HCT116 (cell line): ENCODE measurements around the gene IQCK. TPM values are rescaled to one million over a fixed set of nuclear protein-coding genes. Genes with fewer than 3 reads are reported as not detected.

ENCODE experiments used
- ATAC-seq: fragments of 200-7000 bp; cut with Tn5 transposase; 2 replicates; pipeline ENCODE4 v1.9.1; 2020; ENCODE audit warnings: mild to moderate bottlenecking, moderate library complexity
- BruUV-seq: library from RNA; stranded (reverse); fragments of 400-500 nt; replicated peaks from 2 replicates; lab custom pipeline; 2021; lab: Mats Ljungman, UMichigan
- CTCF ChIA-PET: fragments of 300-600 bp; sonication (Branson Sonifier 250); formaldehyde crosslinking; loops from one replicate; lab custom pipeline; 2021; ENCODE audit warnings: antibody characterized with exemption; lab: Charles Lee
- POLR2A ChIA-PET: fragments of 300-600, 350-600 bp; sonication (Branson Sonifier 250); formaldehyde crosslinking; loops from one replicate; lab custom pipeline; 2021; ENCODE audit warnings: antibody characterized with exemption; lab: Charles Lee
- RAD21 ChIA-PET, 2 experiments: fragments of 300-600 bp; sonication (Branson Sonifier 250); formaldehyde crosslinking; loops; one replicate each; lab custom pipeline; 2023; ENCODE audit warnings: low total read pairs in 2 of 2; ENCODE audit not compliant: uncharacterized antibody in 2 of 2, unreplicated experiment in 2 of 2, low non-redundant PET in 1 of 2; lab: Charles Lee
- DNase-seq: peaks from one replicate; pipeline ENCODE4 v3.0.0-alpha.2; 2010; ENCODE audit warnings: low read depth, low spot score
- H2AFZ ChIP-seq: fragments of 200-600 bp; shearing (Covaris generic), sonication (generic); 2 replicates; pipeline ENCODE4 v1.6.1; 2017; ENCODE audit warnings: low read depth, mixed run types, mixed read lengths, antibody characterized with exemption, low read length; ENCODE audit not compliant: poor library complexity, severe bottlenecking
- H3K27ac ChIP-seq: 2 replicates; pipeline ENCODE4 v1.5.1; 2012; ENCODE audit warnings: low read depth, low read length
- H3K27me3 ChIP-seq: fragments of 200-600 bp; sonication (generic); 2 replicates; pipeline ENCODE4 v1.6.1; 2016; ENCODE audit warnings: mixed run types, low read length, mixed read lengths; ENCODE audit not compliant: insufficient read depth
- H3K36me3 ChIP-seq, 2 experiments: fragments of 200-500 bp in 1 of 2; fragments of 200-600 bp in 1 of 2; sonication (Bioruptor generic) in 1 of 2; sonication (generic) in 1 of 2; 2 replicates each; pipeline versions ENCODE4 v1.5.1 to v1.6.1; 2014 to 2016; ENCODE audit warnings: low read length in 2 of 2, inconsistent platforms in 1 of 2, mixed read lengths in 1 of 2, mixed run types in 1 of 2; ENCODE audit not compliant: insufficient read depth in 2 of 2, control insufficient read depth in 1 of 2
- H3K4me1 ChIP-seq, 2 experiments: fragments of 200-600 bp in 1 of 2; sonication (generic) in 1 of 2; 2 replicates each; pipeline versions ENCODE4 v1.5.1 to v1.6.1; 2012 to 2017; ENCODE audit warnings: low read length in 2 of 2, inconsistent platforms in 1 of 2, mild to moderate bottlenecking in 1 of 2, mixed read lengths in 1 of 2, mixed run types in 1 of 2, moderate library complexity in 1 of 2; ENCODE audit not compliant: insufficient read depth in 2 of 2, control insufficient read depth in 1 of 2
- H3K4me2 ChIP-seq: fragments of 200-600 bp; sonication (generic); 2 replicates; pipeline ENCODE4 v1.6.1; 2017; ENCODE audit warnings: mixed run types, low read length, mixed read lengths
- H3K4me3 ChIP-seq, 2 experiments: fragments of 200-600 bp in 1 of 2; sonication (generic) in 1 of 2; replicated peaks in 1 of 2; 2 replicates each; pipeline ENCODE4 v1.5.1; 2011 to 2016; ENCODE audit warnings: low read length in 2 of 2, control low read depth in 1 of 2, low read depth in 1 of 2, mild to moderate bottlenecking in 1 of 2, mixed read lengths in 1 of 2, mixed run types in 1 of 2
- H3K79me2 ChIP-seq: fragments of 200-600 bp; sonication (generic); 2 replicates; pipeline ENCODE4 v1.6.1; 2017; ENCODE audit warnings: mild to moderate bottlenecking, mixed run types, low read length, moderate library complexity, mixed read lengths; ENCODE audit not compliant: insufficient read depth
- H3K9ac ChIP-seq: fragments of 200-600 bp; sonication (generic); 2 replicates; pipeline ENCODE4 v1.6.1; 2016; ENCODE audit warnings: low read length, mixed read lengths
- H3K9me2 ChIP-seq: fragments of 200-600 bp; sonication (generic), shearing (Covaris generic); 2 replicates; pipeline ENCODE4 v1.6.1; 2017; ENCODE audit warnings: mixed run types, mild to moderate bottlenecking, moderate library complexity; ENCODE audit not compliant: insufficient read depth
- H3K9me3 ChIP-seq, 2 experiments: fragments of 200-500 bp in 1 of 2; fragments of 200-600 bp in 1 of 2; sonication (Bioruptor generic) in 1 of 2; sonication (generic) in 1 of 2; 2 replicates each; pipeline ENCODE4 v1.6.1; 2014 to 2017; ENCODE audit warnings: low read length in 2 of 2, mixed read lengths in 2 of 2, inconsistent platforms in 1 of 2, low read depth in 1 of 2, mild to moderate bottlenecking in 1 of 2, mixed run types in 1 of 2, moderate library complexity in 1 of 2; ENCODE audit not compliant: control insufficient read depth in 1 of 2, insufficient read depth in 1 of 2
- H4K20me1 ChIP-seq: fragments of 200-600 bp; sonication (generic), shearing (Covaris generic); 2 replicates; pipeline ENCODE4 v1.6.1; 2017; ENCODE audit warnings: mixed run types, mild to moderate bottlenecking, moderate library complexity; ENCODE audit not compliant: insufficient read depth
- ATF3 ChIP-seq: IDR thresholded peaks from 2 replicates; pipeline ENCODE4 v1.6.1; 2012
- CBX3 ChIP-seq: IDR thresholded peaks from 2 replicates; pipeline ENCODE4 v1.6.1; 2012; ENCODE audit warnings: low read depth
- POLR2A ChIP-seq: IDR thresholded peaks from 2 replicates; pipeline ENCODE4 v1.7.0; 2011; ENCODE audit warnings: borderline replicate concordance; ENCODE audit not compliant: insufficient read depth, insufficient read length; ENCODE audit errors: extremely low read depth
- RAD21 ChIP-seq: IDR thresholded peaks from 2 replicates; pipeline ENCODE4 v1.6.1; 2012; ENCODE audit warnings: low read depth, mild to moderate bottlenecking
- SP1 ChIP-seq: IDR thresholded peaks from 2 replicates; pipeline ENCODE4 v1.6.1; 2012; ENCODE audit warnings: low read depth
- ZBTB33 ChIP-seq: IDR thresholded peaks from 2 replicates; pipeline ENCODE4 v1.6.1; 2011; ENCODE audit warnings: mild to moderate bottlenecking, low read length, moderate library complexity; ENCODE audit not compliant: insufficient replicate concordance; ENCODE audit errors: extremely low read depth
- ZNF274 ChIP-seq: fragments of 200-500 bp; sonication (Bioruptor generic); IDR thresholded peaks from 2 replicates; pipeline ENCODE4 v1.6.1; 2014; ENCODE audit warnings: mild to moderate bottlenecking, low read depth, low read length, inconsistent platforms
- intact Hi-C: fragments of 100-400 bp; cut with micrococcal nuclease; formaldehyde crosslinking; loops from 2 replicates; pipeline ENCODE4 v1.10.0; 2022
- total RNA-seq: library from RNA; stranded (reverse); gene quantifications from one replicate; pipeline ENCODE4 v1.2.1, GENCODE V29; 2021; ENCODE audit not compliant: unreplicated experiment
- TF ChIP-seq, protein P1 (sequence below): IDR thresholded peaks from 2 replicates; pipeline ENCODE4 v1.6.1; 2012; ENCODE audit warnings: low read depth
- TF ChIP-seq, protein P2 (sequence below), 3 experiments: fragments of 200-600 bp in 1 of 3; sonication (generic) in 1 of 3; IDR thresholded peaks in 2 of 3; conservative IDR thresholded peaks in 1 of 3; 2 replicates each; pipeline ENCODE4 v1.5.1; 2012 to 2017; ENCODE audit warnings: low read depth in 2 of 3, low read length in 2 of 3, antibody characterized with exemption in 1 of 3, borderline replicate concordance in 1 of 3, control low read depth in 1 of 3, mild to moderate bottlenecking in 1 of 3, mixed read lengths in 1 of 3, mixed run types in 1 of 3, moderate library complexity in 1 of 3; ENCODE audit not compliant: insufficient read depth in 1 of 3

Gene IQCK
- total RNA-seq, 1 experiment from 2014 or later, result 11.8 TPM

GRCh38 chr16:19766554-19766884 is 48.4 kb downstream of the IQCK start:
- Histone ChIP-seq H3K27ac (no peak overlapping the region), H4K20me1 (no peaks in the 10 kb centered on the region), H3K36me3 (no peaks in the 10 kb centered on the region), H3K9me2 (no peaks in the 10 kb centered on the region), H2AFZ (no peak overlapping the region), H3K79me2 (no peaks in the 10 kb centered on the region), H3K4me3 (no peak overlapping the region), H3K27me3 (no peaks in the 10 kb centered on the region), H3K4me1 (no peaks in the 10 kb centered on the region), H3K9ac (no peak overlapping the region), H3K4me2 (no peak overlapping the region), H3K9me3 (no peaks in the 10 kb centered on the region)
- TF ChIP-seq POLR2A (no peak), ZBTB33 (no peak), ZNF274 (no peak), SP1 (no peak), ATF3 (no peak), CBX3 (no peak), RAD21 (no peak)
- TF ChIP-seq, protein P1, sequence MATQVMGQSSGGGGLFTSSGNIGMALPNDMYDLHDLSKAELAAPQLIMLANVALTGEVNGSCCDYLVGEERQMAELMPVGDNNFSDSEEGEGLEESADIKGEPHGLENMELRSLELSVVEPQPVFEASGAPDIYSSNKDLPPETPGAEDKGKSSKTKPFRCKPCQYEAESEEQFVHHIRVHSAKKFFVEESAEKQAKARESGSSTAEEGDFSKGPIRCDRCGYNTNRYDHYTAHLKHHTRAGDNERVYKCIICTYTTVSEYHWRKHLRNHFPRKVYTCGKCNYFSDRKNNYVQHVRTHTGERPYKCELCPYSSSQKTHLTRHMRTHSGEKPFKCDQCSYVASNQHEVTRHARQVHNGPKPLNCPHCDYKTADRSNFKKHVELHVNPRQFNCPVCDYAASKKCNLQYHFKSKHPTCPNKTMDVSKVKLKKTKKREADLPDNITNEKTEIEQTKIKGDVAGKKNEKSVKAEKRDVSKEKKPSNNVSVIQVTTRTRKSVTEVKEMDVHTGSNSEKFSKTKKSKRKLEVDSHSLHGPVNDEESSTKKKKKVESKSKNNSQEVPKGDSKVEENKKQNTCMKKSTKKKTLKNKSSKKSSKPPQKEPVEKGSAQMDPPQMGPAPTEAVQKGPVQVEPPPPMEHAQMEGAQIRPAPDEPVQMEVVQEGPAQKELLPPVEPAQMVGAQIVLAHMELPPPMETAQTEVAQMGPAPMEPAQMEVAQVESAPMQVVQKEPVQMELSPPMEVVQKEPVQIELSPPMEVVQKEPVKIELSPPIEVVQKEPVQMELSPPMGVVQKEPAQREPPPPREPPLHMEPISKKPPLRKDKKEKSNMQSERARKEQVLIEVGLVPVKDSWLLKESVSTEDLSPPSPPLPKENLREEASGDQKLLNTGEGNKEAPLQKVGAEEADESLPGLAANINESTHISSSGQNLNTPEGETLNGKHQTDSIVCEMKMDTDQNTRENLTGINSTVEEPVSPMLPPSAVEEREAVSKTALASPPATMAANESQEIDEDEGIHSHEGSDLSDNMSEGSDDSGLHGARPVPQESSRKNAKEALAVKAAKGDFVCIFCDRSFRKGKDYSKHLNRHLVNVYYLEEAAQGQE, result no peak
- TF ChIP-seq, protein P2, sequence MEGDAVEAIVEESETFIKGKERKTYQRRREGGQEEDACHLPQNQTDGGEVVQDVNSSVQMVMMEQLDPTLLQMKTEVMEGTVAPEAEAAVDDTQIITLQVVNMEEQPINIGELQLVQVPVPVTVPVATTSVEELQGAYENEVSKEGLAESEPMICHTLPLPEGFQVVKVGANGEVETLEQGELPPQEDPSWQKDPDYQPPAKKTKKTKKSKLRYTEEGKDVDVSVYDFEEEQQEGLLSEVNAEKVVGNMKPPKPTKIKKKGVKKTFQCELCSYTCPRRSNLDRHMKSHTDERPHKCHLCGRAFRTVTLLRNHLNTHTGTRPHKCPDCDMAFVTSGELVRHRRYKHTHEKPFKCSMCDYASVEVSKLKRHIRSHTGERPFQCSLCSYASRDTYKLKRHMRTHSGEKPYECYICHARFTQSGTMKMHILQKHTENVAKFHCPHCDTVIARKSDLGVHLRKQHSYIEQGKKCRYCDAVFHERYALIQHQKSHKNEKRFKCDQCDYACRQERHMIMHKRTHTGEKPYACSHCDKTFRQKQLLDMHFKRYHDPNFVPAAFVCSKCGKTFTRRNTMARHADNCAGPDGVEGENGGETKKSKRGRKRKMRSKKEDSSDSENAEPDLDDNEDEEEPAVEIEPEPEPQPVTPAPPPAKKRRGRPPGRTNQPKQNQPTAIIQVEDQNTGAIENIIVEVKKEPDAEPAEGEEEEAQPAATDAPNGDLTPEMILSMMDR (IDR thresholded peaks at IDR 0.05 in 2 of 3, conservative IDR thresholded peaks at IDR 0.05 in 1 of 3; ENCODE audit: borderline replicate concordance in 1 of 3, insufficient read depth in 1 of 3, low read depth in 2 of 3, low read length in 2 of 3), result no peak
- ChIA-PET RAD21 (no interaction called here), CTCF (no interaction called here), POLR2A (no interaction called here)
- no peak for DNase-seq
- BruUV-seq, result no TSS peak
- intact Hi-C loops, result no loop called here
- no peak for ATAC-seq
